HEK293T (cell line): ENCODE measurements around the gene BAZ1B.

Experiments
- BHLHE40 ChIP-seq: fragments of 450-650 bp; IDR thresholded peaks from 2 replicates; pipeline ENCODE4 v1.6.1; 2016; ENCODE audit warnings: mild to moderate bottlenecking, moderate library complexity, borderline replicate concordance
- CTBP1 ChIP-seq: fragments of 450-650 bp; IDR thresholded peaks from 2 replicates; pipeline ENCODE4 v1.6.1; 2016; ENCODE audit warnings: borderline replicate concordance
- ELF4 ChIP-seq: fragments of 450-650 bp; IDR thresholded peaks from 2 replicates; pipeline ENCODE4 v1.6.1; 2017; ENCODE audit warnings: antibody characterized with exemption
- FOXA1 ChIP-seq: fragments of 450-650 bp; IDR thresholded peaks from 2 replicates; pipeline ENCODE4 v1.6.1; 2016; ENCODE audit warnings: mild to moderate bottlenecking
- FOXK2 ChIP-seq: fragments of 450-650 bp; IDR thresholded peaks from 2 replicates; pipeline ENCODE4 v1.6.1; 2016; ENCODE audit warnings: mild to moderate bottlenecking
- FOXM1 ChIP-seq: fragments of 450-650 bp; IDR thresholded peaks from 2 replicates; pipeline ENCODE4 v1.6.1; 2017; ENCODE audit warnings: mild to moderate bottlenecking, borderline replicate concordance
- HDGF ChIP-seq: fragments of 450-650 bp; IDR thresholded peaks from 2 replicates; pipeline ENCODE4 v1.6.1; 2017; ENCODE audit warnings: antibody characterized with exemption, borderline replicate concordance
- L3MBTL2 ChIP-seq: fragments of 450-650 bp; conservative IDR thresholded peaks from 2 replicates; pipeline ENCODE4 v1.6.1; 2016; ENCODE audit warnings: mild to moderate bottlenecking
- LEF1 ChIP-seq: fragments of 450-650 bp; IDR thresholded peaks from 2 replicates; pipeline ENCODE4 v1.6.1; 2017; ENCODE audit warnings: mild to moderate bottlenecking, borderline replicate concordance
- NFRKB ChIP-seq: fragments of 450-650 bp; IDR thresholded peaks from 2 replicates; pipeline ENCODE4 v1.6.1; 2016; ENCODE audit warnings: mild to moderate bottlenecking, moderate library complexity
- SP1 ChIP-seq: fragments of 450-650 bp; IDR thresholded peaks from 2 replicates; pipeline ENCODE4 v1.6.1; 2017
- SUZ12 ChIP-seq: fragments of 450-650 bp; IDR thresholded peaks from 2 replicates; pipeline ENCODE4 v1.6.1; 2016; ENCODE audit warnings: mild to moderate bottlenecking
- ZNF384 ChIP-seq: fragments of 450-650 bp; IDR thresholded peaks from 2 replicates; pipeline ENCODE4 v1.6.1; 2016
- TF ChIP-seq, protein P1 (sequence below): fragments of 450-650 bp; IDR thresholded peaks from 2 replicates; pipeline ENCODE4 v1.6.1; 2016

DNA sequence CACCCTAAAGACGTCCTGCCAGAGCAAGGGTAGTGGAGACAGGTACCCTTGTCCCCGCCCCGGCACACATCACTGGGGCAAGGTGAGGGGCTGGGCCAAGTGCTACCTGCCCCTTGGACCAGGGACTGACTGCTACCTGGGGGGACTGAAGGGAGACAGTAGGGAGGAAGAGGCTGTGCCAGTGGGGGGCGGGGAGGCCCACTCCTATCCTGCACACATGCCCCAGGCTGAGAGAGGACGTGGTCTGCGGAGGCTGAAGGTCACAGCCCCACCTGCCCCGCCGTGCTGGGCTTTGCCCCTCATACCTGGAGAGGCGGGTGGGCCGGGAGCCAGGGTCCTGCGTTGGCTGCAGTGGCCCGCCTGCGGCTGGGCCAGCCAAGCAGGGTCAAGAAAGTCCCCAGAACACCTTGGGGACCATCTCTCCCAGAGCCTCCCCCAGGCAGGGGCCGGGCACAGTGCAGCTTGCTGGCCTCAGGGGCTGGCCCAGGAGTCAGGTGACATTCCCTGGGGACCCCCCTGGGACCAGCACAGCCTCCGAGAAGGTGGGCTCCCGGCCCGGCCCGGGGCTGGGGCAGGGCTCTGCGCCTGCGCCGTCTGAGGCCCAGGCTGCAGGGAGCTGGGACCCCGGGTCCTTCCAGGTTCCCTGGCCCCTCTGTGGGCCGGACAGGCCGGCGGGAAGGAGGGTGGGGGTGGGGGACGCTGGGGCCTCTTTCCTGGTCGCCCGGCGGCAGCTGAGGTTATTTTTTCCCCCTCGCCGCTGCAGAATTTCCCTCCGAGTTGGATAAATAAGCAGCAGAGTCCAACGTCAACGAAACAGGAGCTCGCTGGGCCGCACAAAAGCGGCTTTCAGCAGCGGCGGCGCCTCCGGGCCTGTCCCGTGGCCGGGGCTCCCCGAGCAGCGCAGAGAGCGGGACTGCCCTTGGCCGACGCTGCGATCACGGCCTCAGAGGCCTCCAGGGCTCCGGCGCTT, 98.3 kb downstream of the BAZ1B start:
- TF ChIP-seq SP1 (no peak), FOXK2 (no peak), ZNF384 (no peak), BHLHE40 (no peak), FOXM1 (no peak), HDGF (no peak), FOXA1 (no peak), NFRKB (no peak), SUZ12 (no peak), L3MBTL2 (no peak), CTBP1 (no peak), ELF4 (no peak), LEF1 (no peak)
- TF ChIP-seq, protein P1, sequence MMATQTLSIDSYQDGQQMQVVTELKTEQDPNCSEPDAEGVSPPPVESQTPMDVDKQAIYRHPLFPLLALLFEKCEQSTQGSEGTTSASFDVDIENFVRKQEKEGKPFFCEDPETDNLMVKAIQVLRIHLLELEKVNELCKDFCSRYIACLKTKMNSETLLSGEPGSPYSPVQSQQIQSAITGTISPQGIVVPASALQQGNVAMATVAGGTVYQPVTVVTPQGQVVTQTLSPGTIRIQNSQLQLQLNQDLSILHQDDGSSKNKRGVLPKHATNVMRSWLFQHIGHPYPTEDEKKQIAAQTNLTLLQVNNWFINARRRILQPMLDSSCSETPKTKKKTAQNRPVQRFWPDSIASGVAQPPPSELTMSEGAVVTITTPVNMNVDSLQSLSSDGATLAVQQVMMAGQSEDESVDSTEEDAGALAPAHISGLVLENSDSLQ, result no peak
